Upper lobe of left lung (tissue), 4 donors: ENCODE measurements around the gene PARVB.

Source experiments
- CTCF ChIP-seq, 6 experiments: fragments of 450-650 bp in 4 of 6; fragments of 200-600 bp in 2 of 6; sonication (generic) in 2 of 6; IDR thresholded peaks; one replicate each; pipeline ENCODE4 v1.5.1; 2016 to 2019; ENCODE audit warnings: antibody characterized with exemption in 6 of 6
- EP300 ChIP-seq, 4 donors: sonication (generic); formaldehyde crosslinking; IDR thresholded peaks; one replicate each; pipeline ENCODE4 v1.5.1; 2017; ENCODE audit warnings: antibody characterized with exemption in 4 of 4, control low read depth in 2 of 4
- POLR2A ChIP-seq, 4 donors: fragments of 450-650 bp; IDR thresholded peaks; one replicate each; pipeline ENCODE4 v1.5.1; 2016 to 2017; ENCODE audit warnings: antibody characterized with exemption in 4 of 4, mild to moderate bottlenecking in 2 of 4
- POLR2AphosphoS5 ChIP-seq, 2 donors: sonication (generic); formaldehyde crosslinking; IDR thresholded peaks; one replicate each; pipeline ENCODE4 v1.5.1; 2017; ENCODE audit warnings: antibody characterized with exemption in 2 of 2

GRCh38 chr22:43975041-43975440 lies 49.1 kb upstream of the PARVB start:
- TF ChIP-seq CTCF (IDR thresholded peaks at IDR 0.05) (no peak), EP300 (IDR thresholded peaks at IDR 0.05) (no peak), POLR2AphosphoS5 (IDR thresholded peaks at IDR 0.05) (no peak), POLR2A (IDR thresholded peaks at IDR 0.05) (no peak)
